ENCODE results near the gene HABP4.

The HABP4 gene

DNA sequence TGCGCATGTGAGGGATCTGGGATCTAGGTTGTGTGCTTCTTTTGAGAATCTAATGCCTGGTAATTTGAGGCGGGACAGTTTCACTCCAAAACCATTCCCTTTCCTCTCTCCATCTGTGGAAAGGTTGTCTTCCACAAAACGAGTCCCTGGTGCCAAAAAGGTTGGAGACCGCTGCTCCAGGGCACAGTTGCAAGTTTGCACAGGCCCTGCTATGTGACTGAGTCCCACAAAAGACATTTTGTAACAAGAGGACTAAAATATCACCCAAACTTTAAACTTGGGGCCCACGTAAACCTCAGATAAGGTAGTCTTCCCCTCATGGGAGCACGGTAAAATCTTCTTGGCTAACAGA is 26.0 kb upstream of the HABP4 start:
- H3K9ac ChIP-seq (ENCODE audit: low read length), result no peak overlapping the region
- H3K4me3 ChIP-seq (ENCODE audit: low read depth, low read length, poor library complexity, severe bottlenecking), result no peak overlapping the region
- H3K9me2 ChIP-seq (ENCODE audit: low read depth, low read length), result no peaks in the 10 kb centered on the region
- H3K36me3 ChIP-seq (ENCODE audit: insufficient read depth, low read length), result no peaks in the 10 kb centered on the region
- no peaks in the 10 kb centered on the region for H4K20me1 ChIP-seq (ENCODE audit: insufficient read depth, low read length)
- no peak overlapping the region for H3K4me2 ChIP-seq (ENCODE audit: low read length)
- no peak for TF ChIP-seq EZH2 (IDR thresholded peaks at IDR 0.05; ENCODE audit: borderline replicate concordance, low read length)
- TF ChIP-seq, protein P1, sequence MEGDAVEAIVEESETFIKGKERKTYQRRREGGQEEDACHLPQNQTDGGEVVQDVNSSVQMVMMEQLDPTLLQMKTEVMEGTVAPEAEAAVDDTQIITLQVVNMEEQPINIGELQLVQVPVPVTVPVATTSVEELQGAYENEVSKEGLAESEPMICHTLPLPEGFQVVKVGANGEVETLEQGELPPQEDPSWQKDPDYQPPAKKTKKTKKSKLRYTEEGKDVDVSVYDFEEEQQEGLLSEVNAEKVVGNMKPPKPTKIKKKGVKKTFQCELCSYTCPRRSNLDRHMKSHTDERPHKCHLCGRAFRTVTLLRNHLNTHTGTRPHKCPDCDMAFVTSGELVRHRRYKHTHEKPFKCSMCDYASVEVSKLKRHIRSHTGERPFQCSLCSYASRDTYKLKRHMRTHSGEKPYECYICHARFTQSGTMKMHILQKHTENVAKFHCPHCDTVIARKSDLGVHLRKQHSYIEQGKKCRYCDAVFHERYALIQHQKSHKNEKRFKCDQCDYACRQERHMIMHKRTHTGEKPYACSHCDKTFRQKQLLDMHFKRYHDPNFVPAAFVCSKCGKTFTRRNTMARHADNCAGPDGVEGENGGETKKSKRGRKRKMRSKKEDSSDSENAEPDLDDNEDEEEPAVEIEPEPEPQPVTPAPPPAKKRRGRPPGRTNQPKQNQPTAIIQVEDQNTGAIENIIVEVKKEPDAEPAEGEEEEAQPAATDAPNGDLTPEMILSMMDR (IDR thresholded peaks at IDR 0.05; ENCODE audit: low read length), result no peak
- no peaks in the 10 kb centered on the region for H3F3A ChIP-seq (ENCODE audit: insufficient read depth, low read length)
- H3K4me1 ChIP-seq (ENCODE audit: insufficient read depth, low read length, severe bottlenecking), result peaks cover 19% of the 10 kb centered on the region
- no peaks in the 10 kb centered on the region for H3K9me3 ChIP-seq (ENCODE audit: low read length)
- no peak overlapping the region for H2AFZ ChIP-seq (ENCODE audit: low read length)
- H3K27me3 ChIP-seq (ENCODE audit: insufficient read depth, low read length), result no peaks in the 10 kb centered on the region
- no peaks in the 10 kb centered on the region for H3K79me2 ChIP-seq (ENCODE audit: insufficient read depth, low read length)
- H3K27ac ChIP-seq (ENCODE audit: low read depth, low read length, poor library complexity, severe bottlenecking), result no peak overlapping the region

DNA sequence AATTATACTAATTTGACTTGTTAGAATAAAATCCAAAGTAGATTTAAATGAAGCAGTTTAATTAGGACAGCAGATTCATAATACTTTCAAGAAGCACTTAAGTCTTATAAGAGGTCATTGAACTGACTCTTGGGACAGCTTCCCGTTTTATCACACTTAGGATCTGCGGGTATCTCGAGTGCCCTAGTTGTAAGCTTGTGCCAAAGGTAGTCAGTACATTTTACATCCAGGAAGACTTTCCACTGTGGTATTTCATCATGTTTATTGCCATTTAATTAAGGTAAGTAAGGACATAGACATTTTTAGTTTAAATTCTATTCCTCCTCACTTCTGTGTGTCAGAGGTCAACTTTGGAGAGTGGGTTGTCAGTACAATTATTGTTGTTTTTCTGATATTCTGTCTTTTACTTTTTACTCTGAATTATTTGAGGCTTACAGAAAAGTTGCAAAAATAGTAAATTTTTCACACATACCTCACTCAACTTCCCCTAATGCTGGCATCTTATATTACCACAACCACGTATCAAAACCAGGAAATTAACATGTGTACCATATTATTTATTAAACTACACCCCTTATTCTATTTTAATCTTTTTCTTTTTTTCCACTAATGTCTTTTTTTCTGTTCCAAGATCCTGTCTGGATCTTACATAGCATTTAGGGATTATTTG is 24.3 kb upstream of the HABP4 start:
- H3K79me2 ChIP-seq (ENCODE audit: insufficient read depth, low read length), result no peaks in the 10 kb centered on the region
- no peak overlapping the region for H2AFZ ChIP-seq (ENCODE audit: low read length)
- peaks cover 5% of the 10 kb centered on the region for H3K4me1 ChIP-seq (ENCODE audit: insufficient read depth, low read length, severe bottlenecking)
- no peak overlapping the region for H3K4me3 ChIP-seq (ENCODE audit: low read depth, low read length, poor library complexity, severe bottlenecking)
- no peaks in the 10 kb centered on the region for H3K27me3 ChIP-seq (ENCODE audit: insufficient read depth, low read length)
- no peak overlapping the region for H3K4me2 ChIP-seq (ENCODE audit: low read length)
- H3K36me3 ChIP-seq (ENCODE audit: insufficient read depth, low read length), result no peaks in the 10 kb centered on the region
- no peaks in the 10 kb centered on the region for H3K9me3 ChIP-seq (ENCODE audit: low read length)
- no peaks in the 10 kb centered on the region for H3F3A ChIP-seq (ENCODE audit: insufficient read depth, low read length)
- H4K20me1 ChIP-seq (ENCODE audit: insufficient read depth, low read length), result no peaks in the 10 kb centered on the region
- H3K9ac ChIP-seq (ENCODE audit: low read length), result no peak overlapping the region
- H3K9me2 ChIP-seq (ENCODE audit: low read depth, low read length), result no peaks in the 10 kb centered on the region
- TF ChIP-seq, protein P1 (IDR thresholded peaks at IDR 0.05; ENCODE audit: low read length), result no peak
- no peak for TF ChIP-seq EZH2 (IDR thresholded peaks at IDR 0.05; ENCODE audit: borderline replicate concordance, low read length)
- H3K27ac ChIP-seq (ENCODE audit: low read depth, low read length, poor library complexity, severe bottlenecking), result no peak overlapping the region

DNA sequence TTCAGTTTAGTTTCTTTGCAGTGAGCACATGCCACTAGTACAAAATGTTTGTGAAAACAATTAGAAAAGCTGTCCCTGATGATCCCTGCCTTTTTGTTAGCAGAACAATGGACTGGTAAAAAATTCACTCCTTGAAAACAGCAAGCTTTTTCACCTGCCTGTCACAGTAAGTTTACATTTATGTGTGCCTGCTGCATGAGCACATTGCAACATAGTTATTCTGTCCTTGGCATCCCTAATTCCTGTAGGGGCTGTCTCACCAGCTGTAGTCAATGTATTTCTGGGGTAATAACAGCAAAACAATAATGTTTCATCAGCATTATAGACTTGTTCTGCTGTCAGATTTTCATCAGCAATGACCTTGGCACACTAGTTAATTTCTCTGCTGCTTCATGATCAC is 20.2 kb upstream of the HABP4 start:
- H4K20me1 ChIP-seq (ENCODE audit: insufficient read depth, low read length), result no peaks in the 10 kb centered on the region
- H2AFZ ChIP-seq (ENCODE audit: low read length), result no peak overlapping the region
- no peak overlapping the region for H3K4me3 ChIP-seq (ENCODE audit: low read depth, low read length, poor library complexity, severe bottlenecking)
- no peak for TF ChIP-seq EZH2 (IDR thresholded peaks at IDR 0.05; ENCODE audit: borderline replicate concordance, low read length)
- TF ChIP-seq, protein P1 (IDR thresholded peaks at IDR 0.05; ENCODE audit: low read length), result no peak
- H3K9ac ChIP-seq (ENCODE audit: low read length), result no peak overlapping the region
- H3K9me2 ChIP-seq (ENCODE audit: low read depth, low read length), result no peaks in the 10 kb centered on the region
- no peaks in the 10 kb centered on the region for H3K36me3 ChIP-seq (ENCODE audit: insufficient read depth, low read length)
- H3K79me2 ChIP-seq (ENCODE audit: insufficient read depth, low read length), result no peaks in the 10 kb centered on the region
- H3K27ac ChIP-seq (ENCODE audit: low read depth, low read length, poor library complexity, severe bottlenecking), result no peak overlapping the region
- H3K4me1 ChIP-seq (ENCODE audit: insufficient read depth, low read length, severe bottlenecking), result no peaks in the 10 kb centered on the region
- H3K9me3 ChIP-seq (ENCODE audit: low read length), result no peaks in the 10 kb centered on the region
- H3K27me3 ChIP-seq (ENCODE audit: insufficient read depth, low read length), result no peaks in the 10 kb centered on the region
- H3F3A ChIP-seq (ENCODE audit: insufficient read depth, low read length), result no peaks in the 10 kb centered on the region
- H3K4me2 ChIP-seq (ENCODE audit: low read length), result no peak overlapping the region
